H1 (cell line): ENCODE results near the gene SLC13A3. TPM values are rescaled to one million over a fixed set of nuclear protein-coding genes. Genes with fewer than 3 reads are reported as not detected.

Experiments used
- CTCF ChIA-PET: fragments of 300-600 bp; sonication (Branson Sonifier 250); formaldehyde crosslinking; loops from one replicate; lab custom pipeline; 2021; ENCODE audit not compliant: partially characterized antibody; lab: Charles Lee
- POLR2A ChIA-PET: fragments of 300-600 bp; sonication (Branson Sonifier 250); formaldehyde crosslinking; loops from one replicate; lab custom pipeline; 2021; ENCODE audit warnings: inconsistent platforms; ENCODE audit not compliant: partially characterized antibody; lab: Charles Lee
- DNase-seq, 2 experiments: peaks; one replicate each; pipeline versions ENCODE4 v3.0.0 to v3.0.0-alpha.2; 2010 to 2022; ENCODE audit warnings: low spot score in 2 of 2, low read depth in 1 of 2, mixed read lengths in 1 of 2
- FAIRE-seq: peaks from 2 replicates; lab custom pipeline; 2011; peaks lifted over from hg19 to GRCh38; lab: Jason Lieb, UNC
- H2AFZ ChIP-seq: 2 replicates; pipeline ENCODE4 v1.8.1; 2012; ENCODE audit warnings: low read length, inconsistent platforms
- H2AK5ac ChIP-seq: 2 replicates; pipeline ENCODE4 v1.6.1; 2013; ENCODE audit warnings: low read depth, low read length
- H2BK120ac ChIP-seq: replicated peaks from 2 replicates; pipeline ENCODE3; 2013; ENCODE audit warnings: low read depth, low read length, inconsistent platforms
- H2BK12ac ChIP-seq: 2 replicates; pipeline ENCODE4 v1.6.1; 2013; ENCODE audit warnings: low read depth, low read length
- H2BK15ac ChIP-seq: 2 replicates; pipeline ENCODE4 v1.6.1; 2013; ENCODE audit warnings: low read length
- H2BK20ac ChIP-seq: 2 replicates; pipeline ENCODE4 v1.6.1; 2013; ENCODE audit warnings: low read length
- H2BK5ac ChIP-seq: 2 replicates; pipeline ENCODE4 v1.6.1; 2013; ENCODE audit warnings: low read depth, low read length
- H3K14ac ChIP-seq: 2 replicates; pipeline ENCODE4 v1.6.1; 2013; ENCODE audit warnings: inconsistent platforms; ENCODE audit not compliant: insufficient read length
- H3K18ac ChIP-seq: 2 replicates; pipeline ENCODE4 v1.6.1; 2013; ENCODE audit warnings: low read length; ENCODE audit errors: extremely low read depth
- H3K23ac ChIP-seq: 2 replicates; pipeline ENCODE4 v1.6.1; 2013; ENCODE audit warnings: inconsistent platforms; ENCODE audit not compliant: insufficient read length
- H3K23me2 ChIP-seq: 2 replicates; pipeline ENCODE4 v1.6.1; 2013; ENCODE audit warnings: low read depth, low read length
- H3K27ac ChIP-seq: 2 replicates; pipeline ENCODE4 v1.6.1; 2011; ENCODE audit warnings: low read depth, low read length, inconsistent platforms
- H3K27me3 ChIP-seq, 4 experiments: replicated peaks in 1 of 4; 1 replicate in 1 of 4; 2 replicates in 3 of 4; pipeline versions ENCODE4 v1.6.1 to v1.8.1; 2011 to 2013; ENCODE audit warnings: low read length in 3 of 4, mild to moderate bottlenecking in 3 of 4, inconsistent platforms in 2 of 4, mixed read lengths in 2 of 4, moderate library complexity in 1 of 4; ENCODE audit not compliant: control insufficient read depth in 3 of 4, insufficient read depth in 3 of 4; ENCODE audit errors: extremely low read depth in 1 of 4
- H3K36me3 ChIP-seq, 4 experiments: 2 replicates each; pipeline versions ENCODE4 v1.6.1 to v1.8.1; 2011 to 2013; ENCODE audit warnings: mild to moderate bottlenecking in 4 of 4, low read length in 3 of 4, moderate library complexity in 2 of 4, control low read depth in 1 of 4, inconsistent platforms in 1 of 4; ENCODE audit not compliant: insufficient read depth in 4 of 4, control insufficient read depth in 2 of 4
- H3K4ac ChIP-seq: replicated peaks from 2 replicates; pipeline ENCODE3; 2013; ENCODE audit warnings: low read length, low read depth, mixed read lengths, inconsistent platforms; ENCODE audit not compliant: insufficient read length
- H3K4me1 ChIP-seq, 4 experiments: replicated peaks in 1 of 4; 1 replicate in 1 of 4; 2 replicates in 3 of 4; pipeline versions ENCODE4 v1.6.1 to v1.8.1; 2011 to 2013; ENCODE audit warnings: low read length in 3 of 4, inconsistent platforms in 2 of 4, mixed read lengths in 1 of 4; ENCODE audit not compliant: insufficient read depth in 4 of 4, control insufficient read depth in 3 of 4
- H3K4me2 ChIP-seq, 2 experiments: 2 replicates each; pipeline versions ENCODE4 v1.6.1 to v1.8.1; 2011 to 2013; ENCODE audit warnings: low read depth in 2 of 2, low read length in 2 of 2, control low read depth in 1 of 2, inconsistent platforms in 1 of 2, mild to moderate bottlenecking in 1 of 2; ENCODE audit not compliant: insufficient read depth in 1 of 2
- H3K4me3 ChIP-seq, 4 experiments: fragments of 200-600, 300-600 bp in 1 of 4; sonication (generic), shearing (Covaris generic), sonication (Bioruptor Twin) in 1 of 4; 2 replicates each; pipeline versions ENCODE4 v1.5.1 to v1.8.1; 2011 to 2016; ENCODE audit warnings: low read length in 4 of 4, low read depth in 3 of 4, control low read depth in 2 of 4, inconsistent platforms in 2 of 4, mild to moderate bottlenecking in 2 of 4, mixed read lengths in 1 of 4, moderate library complexity in 1 of 4; ENCODE audit not compliant: insufficient read depth in 2 of 4; ENCODE audit errors: extremely low read depth in 1 of 4
- H3K56ac ChIP-seq: replicated peaks from 2 replicates; pipeline ENCODE3; 2013; ENCODE audit warnings: low read depth, mild to moderate bottlenecking, mixed read lengths, low read length, inconsistent platforms; ENCODE audit not compliant: insufficient read length
- H3K79me1 ChIP-seq: 2 replicates; pipeline ENCODE4 v1.6.1; 2013; ENCODE audit warnings: low read depth, low read length, control low read depth
- H3K79me2 ChIP-seq, 2 experiments: 2 replicates each; pipeline versions ENCODE4 v1.6.1 to v1.8.1; 2012 to 2013; ENCODE audit warnings: low read length in 2 of 2, mild to moderate bottlenecking in 2 of 2, inconsistent platforms in 1 of 2; ENCODE audit not compliant: insufficient read depth in 2 of 2, control insufficient read depth in 1 of 2
- H3K9ac ChIP-seq, 4 experiments: replicated peaks in 1 of 4; 1 replicate in 1 of 4; 2 replicates in 3 of 4; pipeline versions ENCODE4 v1.6.1 to v1.8.1; 2011 to 2013; ENCODE audit warnings: low read depth in 3 of 4, low read length in 3 of 4, control low read depth in 2 of 4, mild to moderate bottlenecking in 2 of 4, moderate library complexity in 2 of 4, inconsistent platforms in 1 of 4; ENCODE audit errors: extremely low read depth in 1 of 4
- H3K9me3 ChIP-seq, 2 experiments: 2 replicates each; pipeline versions ENCODE4 v1.6.1 to v1.8.1; 2012 to 2013; ENCODE audit warnings: mild to moderate bottlenecking in 2 of 2, moderate library complexity in 2 of 2, control low read depth in 1 of 2, inconsistent platforms in 1 of 2, low read depth in 1 of 2, low read length in 1 of 2, mixed read lengths in 1 of 2; ENCODE audit not compliant: insufficient read depth in 2 of 2
- H4K20me1 ChIP-seq, 2 experiments: replicated peaks in 1 of 2; 2 replicates each; pipeline versions ENCODE3 to v1.8.1; 2011 to 2013; ENCODE audit warnings: inconsistent platforms in 2 of 2, low read length in 2 of 2, mild to moderate bottlenecking in 1 of 2; ENCODE audit not compliant: insufficient read depth in 2 of 2, control insufficient read depth in 1 of 2
- H4K5ac ChIP-seq: 2 replicates; pipeline ENCODE4 v1.6.1; 2013; ENCODE audit warnings: low read length, low read depth, mixed read lengths, inconsistent platforms; ENCODE audit not compliant: insufficient read length
- H4K8ac ChIP-seq: 2 replicates; pipeline ENCODE4 v1.8.0; 2013; ENCODE audit warnings: mild to moderate bottlenecking, moderate library complexity, low read length, inconsistent platforms; ENCODE audit not compliant: insufficient read depth; ENCODE audit errors: extremely low read depth
- H4K91ac ChIP-seq: replicated peaks from 2 replicates; pipeline ENCODE3; 2013; ENCODE audit warnings: low read length, mixed read lengths, inconsistent platforms; ENCODE audit not compliant: insufficient read length
- BCL11A ChIP-seq, 2 experiments: IDR thresholded peaks; one replicate each; pipeline ENCODE4 v1.6.1; 2011; ENCODE audit warnings: low read depth in 2 of 2, low read length in 2 of 2, mild to moderate bottlenecking in 2 of 2
- POLR2A ChIP-seq, 2 experiments: IDR thresholded peaks; 1 replicate in 1 of 2; 2 replicates in 1 of 2; pipeline ENCODE4 v1.6.1; 2011; ENCODE audit warnings: low read depth in 2 of 2, low read length in 2 of 2, mild to moderate bottlenecking in 2 of 2; ENCODE audit errors: control extremely low read depth in 1 of 2
- TBP ChIP-seq: IDR thresholded peaks from 2 replicates; pipeline ENCODE4 v1.6.1; 2011; ENCODE audit warnings: low read depth, low read length, improper control_type of control experiment
- TCF12 ChIP-seq: IDR thresholded peaks from 2 replicates; pipeline ENCODE4 v1.6.1; 2011; ENCODE audit warnings: low read depth, mild to moderate bottlenecking, low read length
- WGBS, 2 experiments: shearing (Covaris generic) in 1 of 2; methylation state at CpG; one replicate each; pipeline versions ENCODE4 v1.1.6 to v1.1.7; 2013 to 2015; ENCODE audit warnings: low lambda C conversion rate in 2 of 2, mixed read lengths in 2 of 2, inconsistent platforms in 1 of 2, low coverage in 1 of 2, missing lambda C conversion rate in 1 of 2; ENCODE audit not compliant: insufficient replicate concordance in 2 of 2, insufficient coverage in 1 of 2, insufficient read length in 1 of 2; ENCODE audit errors: extremely low coverage in 1 of 2, missing lambda C conversion rate in 1 of 2; 5-methylcytosine and 5-hydroxymethylcytosine counted together
- polyA plus RNA-seq, 7 experiments: library from polyadenylated mRNA; depleted of rRNA in 3 of 7; stranded (reverse) in 5 of 7; unstranded in 2 of 7; fragments of >200 nt in 5 of 7; fragments of 200-250 nt in 2 of 7; gene quantifications; 1 replicate in 5 of 7; 2 replicates in 1 of 7; 4 replicates in 1 of 7; pipeline versions ENCODE4 v1.2.1 to v1.2.3, GENCODE V29; 2011 to 2013; ENCODE audit warnings: missing spikeins in 2 of 7, mixed read lengths in 2 of 7
- total RNA-seq: library from RNA; stranded (reverse); fragmentation: NEBNext Ultra II Directional; extraction: Animal tissue kit (Norgen Biotek cat#: 25700); gene quantifications from 2 replicates; pipeline ENCODE4 v1.2.1, GENCODE V29; 2021
- TF ChIP-seq, protein P1 (sequence below): IDR thresholded peaks from 2 replicates; pipeline ENCODE4 v1.6.1; 2011; ENCODE audit warnings: low read depth, mild to moderate bottlenecking, low read length; ENCODE audit not compliant: insufficient read depth

Gene SLC13A3
- total and polyA plus RNA-seq, 2 of the 8 experiments (the other 6 are each of a cell fraction or from before 2014, with no cell fraction given) = 9.4 to 12.6 TPM

DNA sequence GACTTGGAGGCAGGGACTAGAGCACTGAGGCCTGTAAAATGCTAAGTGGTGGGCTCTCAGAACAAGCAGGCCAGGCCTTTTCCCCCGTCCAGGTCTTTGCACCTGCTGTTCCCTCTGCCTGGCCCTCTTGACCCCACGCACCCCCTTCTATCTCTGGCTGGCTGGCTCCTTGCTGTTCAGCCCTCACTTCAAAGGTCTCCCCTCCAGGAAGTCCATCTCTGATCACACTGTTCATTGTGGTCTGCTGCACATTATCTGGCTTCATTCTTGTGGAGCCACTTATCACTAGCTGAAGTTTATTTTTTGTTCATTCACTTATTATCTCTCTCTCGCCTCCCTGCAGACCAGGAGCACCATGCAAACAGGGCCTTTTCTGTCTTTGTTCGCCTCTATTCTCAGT is 24.5 kb downstream of the SLC13A3 start:
- no peaks in the 10 kb centered on the region for H4K20me1 ChIP-seq
- H3K36me3 ChIP-seq = no peaks in the 10 kb centered on the region
- peaks cover 0 to 13% (median 7%) of the 10 kb centered on the region in 4 experiments for H3K4me1 ChIP-seq
- H2BK15ac ChIP-seq = no peak overlapping the region; the same call in 1 of the 2 replicates
- peaks cover 7 to 8% of the 10 kb centered on the region in 2 experiments; a peak in 3 of 4 replicates for H3K9me3 ChIP-seq
- H3K18ac ChIP-seq = no peak overlapping the region
- H3K27ac ChIP-seq = no peak overlapping the region
- H3K4me2 ChIP-seq = no peak overlapping the region
- no peak overlapping the region for H2AK5ac ChIP-seq
- TF ChIP-seq TBP (no peak), POLR2A (IDR thresholded peaks at IDR 0.05; ENCODE audit: control extremely low read depth in 1 of 2, low read depth in 2 of 2, low read length in 2 of 2) (no peak), BCL11A (IDR thresholded peaks at IDR 0.05; ENCODE audit: low read depth in 2 of 2, low read length in 2 of 2) (no peak), TCF12 (no peak)
- TF ChIP-seq, protein P1, sequence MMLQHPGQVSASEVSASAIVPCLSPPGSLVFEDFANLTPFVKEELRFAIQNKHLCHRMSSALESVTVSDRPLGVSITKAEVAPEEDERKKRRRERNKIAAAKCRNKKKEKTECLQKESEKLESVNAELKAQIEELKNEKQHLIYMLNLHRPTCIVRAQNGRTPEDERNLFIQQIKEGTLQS = no peak
- DNase-seq (no peak), FAIRE-seq (no peak)
- H2BK120ac ChIP-seq = no peak overlapping the region
- WGBS, 2 experiments = 81% methylated on average over 4 of the region's 4 CpGs; no CpG with 5 or more reads in 1 of the 2 experiments
- no peak overlapping the region for H3K56ac ChIP-seq
- no peak overlapping the region for H2BK12ac ChIP-seq
- H3K23ac ChIP-seq = no peak overlapping the region
- H3K14ac ChIP-seq = no peak overlapping the region
- no peak overlapping the region for H2AFZ ChIP-seq
- H2BK20ac ChIP-seq = no peak overlapping the region
- no peaks in the 10 kb centered on the region; the same call in 1 of the 2 replicates for H3K23me2 ChIP-seq
- no peak overlapping the region for H3K4me3 ChIP-seq
- no peak overlapping the region for H3K9ac ChIP-seq
- H3K27me3 ChIP-seq = no peaks in the 10 kb centered on the region
- no peak overlapping the region for H4K5ac ChIP-seq
- H3K79me2 ChIP-seq = no peaks in the 10 kb centered on the region
- H4K91ac ChIP-seq = no peak overlapping the region
- no peak overlapping the region for H4K8ac ChIP-seq
- ChIA-PET CTCF (interaction anchor here (1.1 to 1.5 kb wide), 2 partner anchors 54 to 88 kb away, joined by 3 read pairs; no protein-coding TSS in a partner anchor), POLR2A (interaction anchor here (1.8 kb wide), 1 partner anchor 8 kb away, joined by 4 read pairs; no protein-coding TSS in a partner anchor)
- H3K79me1 ChIP-seq = no peaks in the 10 kb centered on the region
- H2BK5ac ChIP-seq = no peak overlapping the region
- no peak overlapping the region for H3K4ac ChIP-seq
